AG09309 (cell line): ENCODE measurements around the gene NIPBL.
A peak's percentile ranks its signal among the peaks of the same experiment; 100 is the strongest.
"Not testable (repeated sequence)": the region's sequence is repeated elsewhere in the genome, so short reads cannot be mapped to it uniquely, and the experiment has no call there.

Experiments used
- DNase-seq: peaks from one replicate; pipeline ENCODE4 v3.0.0-alpha.2; 2010; ENCODE audit warnings: low read depth
- H3K4me3 ChIP-seq: 2 replicates; pipeline ENCODE4 v1.5.1; 2011; ENCODE audit warnings: mild to moderate bottlenecking, low read depth, low read length, moderate library complexity; ENCODE audit not compliant: control insufficient read depth
- TF ChIP-seq, protein P1 (sequence below): IDR thresholded peaks from 2 replicates; pipeline ENCODE4 v1.5.1; 2011; ENCODE audit warnings: mild to moderate bottlenecking, low read depth, low read length, inconsistent platforms; ENCODE audit not compliant: insufficient read depth, control insufficient read depth; ENCODE audit errors: missing control alignments

NIPBL gene

DNA sequence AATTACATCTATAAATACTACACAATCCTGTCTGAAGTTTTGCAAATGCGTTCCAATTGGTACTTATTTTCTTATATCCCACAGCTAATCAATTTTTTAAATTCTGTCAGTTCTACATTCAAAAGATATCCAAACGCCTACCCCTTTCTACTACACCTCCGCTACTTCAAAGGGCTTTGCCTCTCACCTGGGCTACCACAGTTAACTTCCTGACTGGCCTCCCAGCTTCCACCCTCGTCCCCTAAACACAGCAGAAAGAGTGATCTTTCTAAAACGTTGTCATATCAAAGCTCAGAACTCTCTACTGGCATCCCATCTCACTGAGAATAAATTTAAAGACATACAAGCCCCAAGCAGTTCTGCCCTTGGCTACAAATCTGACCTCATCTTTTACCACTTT is 32.3 kb upstream of the NIPBL start:
- TF ChIP-seq, protein P1, sequence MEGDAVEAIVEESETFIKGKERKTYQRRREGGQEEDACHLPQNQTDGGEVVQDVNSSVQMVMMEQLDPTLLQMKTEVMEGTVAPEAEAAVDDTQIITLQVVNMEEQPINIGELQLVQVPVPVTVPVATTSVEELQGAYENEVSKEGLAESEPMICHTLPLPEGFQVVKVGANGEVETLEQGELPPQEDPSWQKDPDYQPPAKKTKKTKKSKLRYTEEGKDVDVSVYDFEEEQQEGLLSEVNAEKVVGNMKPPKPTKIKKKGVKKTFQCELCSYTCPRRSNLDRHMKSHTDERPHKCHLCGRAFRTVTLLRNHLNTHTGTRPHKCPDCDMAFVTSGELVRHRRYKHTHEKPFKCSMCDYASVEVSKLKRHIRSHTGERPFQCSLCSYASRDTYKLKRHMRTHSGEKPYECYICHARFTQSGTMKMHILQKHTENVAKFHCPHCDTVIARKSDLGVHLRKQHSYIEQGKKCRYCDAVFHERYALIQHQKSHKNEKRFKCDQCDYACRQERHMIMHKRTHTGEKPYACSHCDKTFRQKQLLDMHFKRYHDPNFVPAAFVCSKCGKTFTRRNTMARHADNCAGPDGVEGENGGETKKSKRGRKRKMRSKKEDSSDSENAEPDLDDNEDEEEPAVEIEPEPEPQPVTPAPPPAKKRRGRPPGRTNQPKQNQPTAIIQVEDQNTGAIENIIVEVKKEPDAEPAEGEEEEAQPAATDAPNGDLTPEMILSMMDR: no peak
- DNase-seq: no peak
- no peak overlapping the region for H3K4me3 ChIP-seq

DNA sequence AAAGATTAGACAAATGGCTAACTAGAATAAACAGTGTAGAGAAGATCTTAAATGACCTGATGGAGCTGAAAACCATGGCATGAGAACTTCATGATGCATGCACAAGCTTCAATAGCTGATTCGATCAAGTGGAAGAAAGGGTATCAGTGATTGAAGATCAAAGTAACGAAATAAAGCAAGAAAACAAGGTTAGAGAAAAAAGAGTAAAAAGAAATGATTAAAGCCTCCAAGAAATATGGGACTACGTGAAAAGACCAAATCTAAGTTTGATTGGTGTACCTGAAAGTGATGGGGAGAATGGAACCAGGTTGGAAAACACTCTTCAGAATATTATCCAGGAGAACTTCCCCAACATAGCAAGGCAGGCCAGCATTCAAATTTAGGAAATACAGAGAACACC is 28.0 kb upstream of the NIPBL start:
- not testable (repeated sequence) for DNase-seq, H3K4me3 ChIP-seq

DNA sequence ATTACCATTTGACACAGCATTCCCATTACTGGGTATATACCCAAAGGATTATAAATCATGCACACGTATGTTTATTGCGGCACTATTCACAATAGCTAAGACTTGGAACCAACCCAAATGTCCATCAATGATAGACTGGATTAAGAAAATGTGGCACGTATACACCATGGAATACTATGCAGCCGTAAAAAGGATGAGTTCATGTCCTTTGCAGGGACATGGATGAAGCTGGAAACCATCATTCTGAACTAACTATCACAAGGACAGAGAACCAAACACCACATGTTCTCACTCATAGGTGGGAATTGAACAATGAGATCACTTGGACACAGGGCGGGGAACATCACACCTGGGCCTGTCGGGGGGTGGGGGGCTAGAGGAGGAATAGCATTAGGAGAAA is 23.7 kb upstream of the NIPBL start:
- DNase-seq, H3K4me3 ChIP-seq: not testable (repeated sequence)

DNA sequence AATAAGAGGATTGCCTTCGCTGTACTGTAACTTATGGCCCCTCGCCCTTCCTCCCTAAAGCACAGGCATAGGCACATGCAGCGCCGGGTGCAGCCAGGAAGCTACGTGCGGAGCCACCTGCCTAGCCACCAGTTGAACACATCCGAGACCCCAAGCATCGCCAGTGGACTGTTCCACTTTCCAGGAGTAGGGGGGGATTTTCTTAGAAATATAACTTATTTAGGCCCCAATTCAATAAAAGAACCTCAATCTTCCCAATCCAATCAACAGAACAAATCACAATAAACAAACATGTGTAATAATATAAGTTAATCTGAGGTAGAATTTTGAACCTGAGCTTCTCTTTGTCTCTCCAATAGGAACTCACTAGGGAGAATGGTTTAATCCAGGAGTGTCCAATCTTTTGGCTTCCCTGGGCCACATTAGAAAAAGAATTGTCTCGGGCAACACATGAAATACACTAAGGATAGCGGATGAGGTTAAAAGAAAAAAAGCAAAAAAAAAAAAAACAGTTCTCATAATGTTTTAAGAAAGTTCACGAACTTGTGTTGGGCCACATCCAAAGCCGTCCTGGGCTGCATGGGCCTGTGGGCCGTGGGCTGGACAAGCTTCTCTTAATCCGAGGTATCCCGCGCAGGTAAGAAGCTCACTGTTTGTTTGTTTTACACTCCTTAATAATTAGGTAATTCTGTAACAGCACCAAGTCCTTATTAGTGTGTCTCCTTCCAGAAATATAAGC is 22.0 kb upstream of the NIPBL start:
- TF ChIP-seq, protein P1: no peak

DNA sequence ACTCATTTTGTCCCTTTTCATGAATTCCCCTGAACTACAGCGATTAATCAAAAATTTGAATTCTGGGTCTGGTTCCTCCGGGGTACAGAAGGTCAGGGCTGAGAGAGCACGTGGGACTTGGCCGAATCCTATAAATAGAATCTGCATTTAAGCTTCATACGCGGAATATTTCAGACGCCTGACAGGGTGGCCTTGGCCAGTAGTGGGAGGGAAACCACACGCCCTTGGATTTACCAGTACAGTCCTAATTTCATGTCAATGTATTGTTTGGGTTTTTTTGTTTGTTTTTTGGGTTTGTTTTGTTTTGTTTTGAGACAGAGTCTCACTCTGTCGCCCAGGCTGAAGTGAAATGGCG is 21.5 kb upstream of the NIPBL start:
- no peak for DNase-seq
- H3K4me3 ChIP-seq: no peak overlapping the region
- TF ChIP-seq, protein P1: no peak

More for the DNA sequence above, 22.0 kb upstream of the NIPBL start:
- no peak for DNase-seq
- no peak overlapping the region for H3K4me3 ChIP-seq

DNA sequence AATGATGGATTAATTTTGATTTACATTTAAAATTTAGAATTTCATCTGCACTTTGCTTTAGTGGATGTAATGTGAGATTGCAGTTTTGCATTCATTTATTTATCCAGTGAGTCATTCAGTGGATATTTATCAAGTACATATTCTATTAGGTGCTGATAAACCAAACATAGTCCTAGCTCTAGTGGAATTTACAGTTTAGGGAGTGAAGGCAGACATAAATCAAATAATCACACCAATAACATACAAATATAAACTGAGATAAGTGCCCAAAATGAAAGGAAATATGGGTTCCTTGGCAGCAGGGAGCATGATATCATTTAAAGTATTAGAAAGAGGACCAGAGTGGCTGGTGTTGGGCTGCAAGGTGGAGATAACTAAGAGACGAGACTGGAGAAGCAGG is 14.7 kb upstream of the NIPBL start:
- TF ChIP-seq, protein P1: no peak
- DNase-seq: no peak
- no peak overlapping the region for H3K4me3 ChIP-seq

DNA sequence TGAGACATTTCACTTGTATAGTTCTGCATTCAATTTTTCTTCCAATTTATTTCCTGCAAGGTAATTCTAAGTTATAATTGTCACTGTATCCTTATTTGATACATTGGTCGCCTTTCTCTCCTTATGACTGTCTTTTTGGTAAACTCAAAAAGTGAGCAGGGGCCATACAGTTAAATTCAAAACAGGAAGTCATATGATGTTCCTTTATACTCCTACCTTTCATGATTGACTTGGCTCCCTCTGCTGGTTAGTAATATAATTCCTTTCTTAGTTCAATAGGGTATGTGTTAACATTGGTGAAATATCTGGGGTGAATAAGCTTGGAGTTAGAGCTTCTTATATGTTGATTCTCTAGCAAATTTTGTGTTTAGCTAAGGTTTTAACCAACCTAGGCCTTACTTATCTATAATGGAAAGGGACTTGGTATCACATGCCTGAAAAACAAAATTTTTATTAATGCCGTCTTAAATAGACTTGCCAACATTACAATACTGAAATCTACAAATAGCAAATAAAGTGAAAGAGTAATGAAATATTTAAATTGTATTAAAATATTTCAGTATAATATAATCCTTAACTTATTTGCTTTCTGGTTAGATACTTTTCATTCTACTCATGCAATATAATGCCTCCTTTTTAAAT is 6.0 kb upstream of the NIPBL start:
- TF ChIP-seq, protein P1: peak; percentile 51
- no peak overlapping the region for H3K4me3 ChIP-seq
- DNase-seq: no peak
